Measurements from ENCODE around the gene RAB21.

Gene RAB21

GRCh38 chr12:71849109-71849851 lies 94.6 kb downstream of the RAB21 start:
- DNase-seq (ENCODE audit: low read depth): no peak
- TF ChIP-seq CTCF (IDR thresholded peaks at IDR 0.05; ENCODE audit: insufficient read depth, low read depth, low read length, missing control alignments): no peak
- H3K4me3 ChIP-seq (ENCODE audit: low read depth, low read length): no peak overlapping the region

Measured in GM12865 (cell line).